NCI-H2196 (cell line): Measurements from ENCODE around the gene FAM168A.

Experiments used
- DNase-seq: peaks from one replicate; lab custom pipeline; 2025; ENCODE audit not compliant: unreplicated experiment; lab: John Stamatoyannopoulos, UW

Gene FAM168A

GRCh38 chr11:73355109-73355508 lies 242.8 kb downstream of the FAM168A start:
- no peak for DNase-seq

- DNase-seq = no peak
Observed at GRCh38 chr11:73353422-73353821, 244.5 kb downstream of the FAM168A start.

- DNase-seq = peak; percentile 67
Observed at GRCh38 chr11:73350908-73351636, 246.8 kb downstream of the FAM168A start.
